NB4 (cell line): ENCODE results near the gene MRPL14.

ENCODE experiments used
- DNase-seq: peaks from one replicate; pipeline ENCODE4 v3.0.0; 2010; ENCODE audit warnings: low read depth
- H3K4me3 ChIP-seq: one replicate; pipeline ENCODE4 v1.5.1; 2011; ENCODE audit warnings: mild to moderate bottlenecking, low read depth, low read length, moderate library complexity
- CTCF ChIP-seq: IDR thresholded peaks from one replicate; pipeline ENCODE4 v1.5.1; 2012; ENCODE audit warnings: low read depth, low read length
- MAX ChIP-seq: IDR thresholded peaks from 2 replicates; pipeline ENCODE4 v1.6.1; 2011; ENCODE audit warnings: low read depth, low read length
- MYC ChIP-seq: IDR thresholded peaks from 2 replicates; pipeline ENCODE4 v1.6.1; 2011; ENCODE audit warnings: low read depth, low read length
- POLR2A ChIP-seq: IDR thresholded peaks from 2 replicates; pipeline ENCODE4 v1.6.1; 2011; ENCODE audit warnings: mild to moderate bottlenecking; ENCODE audit not compliant: insufficient read length; ENCODE audit errors: extremely low read depth

Gene MRPL14

GRCh38 chr6:44162876-44163625 is 35.8 kb upstream of the MRPL14 start:
- TF ChIP-seq CTCF (no peak), POLR2A (no peak), MYC (no peak), MAX (no peak)
- H3K4me3 ChIP-seq: no peak overlapping the region
- DNase-seq: no peak

GRCh38 chr6:44161997-44162338 is 34.7 kb upstream of the MRPL14 start:
- peak; percentile 69 for DNase-seq
- TF ChIP-seq MYC (no peak), CTCF (no peak), POLR2A (no peak), MAX (no peak)
- no peak overlapping the region for H3K4me3 ChIP-seq

- DNase-seq: no peak
- TF ChIP-seq CTCF: no peak
- no peak within 1 kb of the TSS for H3K4me3 ChIP-seq
These were observed 31.5 kb upstream of the MRPL14 start, which contains the start of gene CAPN11 for GRCh38 chr6:44158770-44159228. Gene CAPN11 (plus strand): TSS chr6:44158820. CDS start chr6:44158849, 29 bp downstream.

GRCh38 chr6:44157152-44157521 is 29.9 kb upstream of the MRPL14 start:
- peak; percentile 49 for DNase-seq
- no peak overlapping the region for H3K4me3 ChIP-seq
- no peak for TF ChIP-seq MYC
- TF ChIP-seq MAX: no peak
- TF ChIP-seq CTCF: peak; percentile 22
- no peak for TF ChIP-seq POLR2A

GRCh38 chr6:44156494-44157151 is 29.4 kb upstream of the MRPL14 start:
- no peak for DNase-seq
- TF ChIP-seq MYC: no peak
- TF ChIP-seq POLR2A: no peak
- TF ChIP-seq MAX: no peak
- TF ChIP-seq CTCF: no peak
- no peak overlapping the region for H3K4me3 ChIP-seq
